ENCODE results near the gene DOCK3.

- TF ChIP-seq POU6F1 (CRISPR knock-in tag; IDR thresholded peaks at IDR 0.05; ENCODE audit: borderline replicate concordance, low read depth) (no peak), PPARA (CRISPR knock-in tag; IDR thresholded peaks at IDR 0.05; ENCODE audit: borderline replicate concordance) (no peak), ZNF565 (CRISPR knock-in tag; conservative IDR thresholded peaks at IDR 0.05; ENCODE audit: low read depth) (no peak), BACH2 (CRISPR knock-in tag; IDR thresholded peaks at IDR 0.05; ENCODE audit: borderline replicate concordance) (no peak), PATZ1 (CRISPR knock-in tag; IDR thresholded peaks at IDR 0.05; ENCODE audit: borderline replicate concordance) (no peak), CSDC2 (CRISPR knock-in tag; IDR thresholded peaks at IDR 0.05) (no peak), GLIS3 (CRISPR knock-in tag; IDR thresholded peaks at IDR 0.05) (no peak), ZFP30 (CRISPR knock-in tag; IDR thresholded peaks at IDR 0.05) (no peak), ZNF70 (CRISPR knock-in tag; IDR thresholded peaks at IDR 0.05) (no peak), ZFP3 (CRISPR knock-in tag; IDR thresholded peaks at IDR 0.05) (no peak), ZNF8 (CRISPR knock-in tag; IDR thresholded peaks at IDR 0.05) (no peak), ARNTL (CRISPR knock-in tag; IDR thresholded peaks at IDR 0.05; ENCODE audit: borderline replicate concordance, low read depth) (no peak), SNAI2 (CRISPR knock-in tag; IDR thresholded peaks at IDR 0.05) (no peak)
- TF ChIP-seq, protein P1, sequence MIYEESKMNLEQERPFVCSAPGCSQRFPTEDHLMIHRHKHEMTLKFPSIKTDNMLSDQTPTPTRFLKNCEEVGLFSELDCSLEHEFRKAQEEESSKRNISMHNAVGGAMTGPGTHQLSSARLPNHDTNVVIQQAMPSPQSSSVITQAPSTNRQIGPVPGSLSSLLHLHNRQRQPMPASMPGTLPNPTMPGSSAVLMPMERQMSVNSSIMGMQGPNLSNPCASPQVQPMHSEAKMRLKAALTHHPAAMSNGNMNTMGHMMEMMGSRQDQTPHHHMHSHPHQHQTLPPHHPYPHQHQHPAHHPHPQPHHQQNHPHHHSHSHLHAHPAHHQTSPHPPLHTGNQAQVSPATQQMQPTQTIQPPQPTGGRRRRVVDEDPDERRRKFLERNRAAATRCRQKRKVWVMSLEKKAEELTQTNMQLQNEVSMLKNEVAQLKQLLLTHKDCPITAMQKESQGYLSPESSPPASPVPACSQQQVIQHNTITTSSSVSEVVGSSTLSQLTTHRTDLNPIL (CRISPR knock-in tag; IDR thresholded peaks at IDR 0.05; ENCODE audit: low read depth) = no peak
Measured at GRCh38 chr3:51375571-51375970, 700.8 kb downstream of the DOCK3 start.
